Peyer's patch (tissue), 4 donors: ENCODE data around the gene CHMP4B.

Source experiments
- CTCF ChIP-seq, 6 experiments: fragments of 450-650 bp in 4 of 6; fragments of 200-600 bp in 2 of 6; sonication (generic) in 1 of 6; IDR thresholded peaks; one replicate each; pipeline ENCODE4 v1.5.1; 2017 to 2019; ENCODE audit warnings: antibody characterized with exemption in 6 of 6, mild to moderate bottlenecking in 3 of 6, moderate library complexity in 1 of 6
- POLR2A ChIP-seq, 2 donors: fragments of 450-650 bp; IDR thresholded peaks; one replicate each; pipeline ENCODE4 v1.5.1; 2017; ENCODE audit warnings: antibody characterized with exemption in 2 of 2, mild to moderate bottlenecking in 2 of 2, moderate library complexity in 2 of 2

GRCh38 chr20:33880396-33880795, 69.2 kb downstream of the CHMP4B start:
- TF ChIP-seq POLR2A (IDR thresholded peaks at IDR 0.05) (no peak), CTCF (IDR thresholded peaks at IDR 0.05) (no peak)
